Measurements from ENCODE around the gene ZNF275.

DNA sequence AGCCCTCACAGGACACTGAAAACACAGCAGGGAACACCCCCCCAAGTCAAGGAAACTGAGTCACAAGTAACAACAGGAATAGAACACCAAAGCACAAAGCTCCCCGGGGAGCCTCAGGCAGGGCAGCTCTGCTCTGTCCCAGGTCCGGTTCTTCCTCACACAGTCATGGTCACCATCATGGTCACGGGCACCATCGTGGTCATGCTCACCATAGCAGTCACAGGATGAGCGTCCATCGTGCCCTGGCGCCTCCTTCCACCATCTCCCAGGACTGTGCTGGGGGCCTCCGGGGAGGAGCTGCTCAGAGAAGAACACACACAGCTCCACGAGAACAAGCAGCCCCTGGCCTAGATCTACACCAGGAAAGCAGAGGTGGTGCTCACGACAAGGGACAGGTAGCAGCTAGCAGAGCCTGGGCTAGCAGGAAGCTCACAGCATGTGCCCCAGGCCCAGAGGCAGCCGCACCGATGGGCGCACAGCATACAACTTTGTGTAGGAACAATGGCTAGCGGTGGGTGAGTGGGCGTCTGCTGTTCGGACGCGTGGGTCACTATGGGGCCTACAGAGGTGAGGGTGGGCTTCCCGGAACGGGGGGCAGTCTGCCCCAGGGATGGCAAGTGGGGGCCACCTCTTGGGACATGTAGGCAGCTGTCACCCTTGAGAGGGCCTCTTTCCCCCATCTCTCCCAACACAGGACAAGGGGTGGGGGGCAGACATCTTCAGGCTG, 15.8 kb upstream of the ZNF275 start:
- TF ChIP-seq, protein P1, sequence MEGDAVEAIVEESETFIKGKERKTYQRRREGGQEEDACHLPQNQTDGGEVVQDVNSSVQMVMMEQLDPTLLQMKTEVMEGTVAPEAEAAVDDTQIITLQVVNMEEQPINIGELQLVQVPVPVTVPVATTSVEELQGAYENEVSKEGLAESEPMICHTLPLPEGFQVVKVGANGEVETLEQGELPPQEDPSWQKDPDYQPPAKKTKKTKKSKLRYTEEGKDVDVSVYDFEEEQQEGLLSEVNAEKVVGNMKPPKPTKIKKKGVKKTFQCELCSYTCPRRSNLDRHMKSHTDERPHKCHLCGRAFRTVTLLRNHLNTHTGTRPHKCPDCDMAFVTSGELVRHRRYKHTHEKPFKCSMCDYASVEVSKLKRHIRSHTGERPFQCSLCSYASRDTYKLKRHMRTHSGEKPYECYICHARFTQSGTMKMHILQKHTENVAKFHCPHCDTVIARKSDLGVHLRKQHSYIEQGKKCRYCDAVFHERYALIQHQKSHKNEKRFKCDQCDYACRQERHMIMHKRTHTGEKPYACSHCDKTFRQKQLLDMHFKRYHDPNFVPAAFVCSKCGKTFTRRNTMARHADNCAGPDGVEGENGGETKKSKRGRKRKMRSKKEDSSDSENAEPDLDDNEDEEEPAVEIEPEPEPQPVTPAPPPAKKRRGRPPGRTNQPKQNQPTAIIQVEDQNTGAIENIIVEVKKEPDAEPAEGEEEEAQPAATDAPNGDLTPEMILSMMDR (IDR thresholded peaks at IDR 0.05; ENCODE audit: insufficient read depth, low read length, poor library complexity, severe bottlenecking): no peak
- TF ChIP-seq EZH2phosphoT487 (conservative IDR thresholded peaks at IDR 0.05; ENCODE audit: low read length): no peak

Measured in SU-DHL-6 (cell line).